Measurements from ENCODE around the gene TGFBRAP1.

TGFBRAP1 gene

GRCh38 chr2:105321875-105322646 lies 7.5 kb downstream of the TGFBRAP1 start:
- DNase-seq (ENCODE audit: insufficient read length, low spot score) (no peak), FAIRE-seq (peak; percentile 23)

GRCh38 chr2:105320651-105321215 lies 8.8 kb downstream of the TGFBRAP1 start:
- FAIRE-seq = no peak
- peak; percentile 26 for DNase-seq (ENCODE audit: insufficient read length, low spot score)

- FAIRE-seq = no peak
- DNase-seq (ENCODE audit: insufficient read length, low spot score) = no peak
These were observed 11.6 kb downstream of the TGFBRAP1 start for GRCh38 chr2:105317937-105318336.

GRCh38 chr2:105315314-105315713 lies 14.2 kb downstream of the TGFBRAP1 start:
- FAIRE-seq (no peak), DNase-seq (ENCODE audit: insufficient read length, low spot score) (no peak)

- DNase-seq (ENCODE audit: insufficient read length, low spot score) = no peak
- no peak for FAIRE-seq
These were observed 15.7 kb downstream of the TGFBRAP1 start for GRCh38 chr2:105313877-105314276.

GRCh38 chr2:105309147-105309545 lies 20.4 kb downstream of the TGFBRAP1 start:
- DNase-seq (ENCODE audit: insufficient read length, low spot score) (no peak), FAIRE-seq (no peak)

- DNase-seq (ENCODE audit: insufficient read length, low spot score) (no peak), FAIRE-seq (no peak)
These were observed 21.0 kb downstream of the TGFBRAP1 start for GRCh38 chr2:105308382-105309146.

GRCh38 chr2:105307962-105308361 lies 21.6 kb downstream of the TGFBRAP1 start:
- no peak for FAIRE-seq
- DNase-seq (ENCODE audit: insufficient read length, low spot score) = no peak

- no peak for FAIRE-seq
- no peak for DNase-seq (ENCODE audit: insufficient read length, low spot score)
These were observed 22.0 kb downstream of the TGFBRAP1 start for GRCh38 chr2:105307550-105307949.

GRCh38 chr2:105307146-105307545 lies 22.4 kb downstream of the TGFBRAP1 start:
- no peak for DNase-seq (ENCODE audit: insufficient read length, low spot score)
- no peak for FAIRE-seq

GRCh38 chr2:105301646-105302045 lies 27.9 kb downstream of the TGFBRAP1 start:
- FAIRE-seq (no peak), DNase-seq (ENCODE audit: insufficient read length, low spot score) (no peak)

GRCh38 chr2:105299290-105299689 lies 30.2 kb downstream of the TGFBRAP1 start:
- FAIRE-seq (no peak), DNase-seq (ENCODE audit: insufficient read length, low spot score) (no peak)

GRCh38 chr2:105298017-105298416 lies 31.5 kb downstream of the TGFBRAP1 start:
- DNase-seq (ENCODE audit: insufficient read length, low spot score) (no peak), FAIRE-seq (no peak)

GRCh38 chr2:105297216-105297615 lies 32.3 kb downstream of the TGFBRAP1 start:
- no peak for FAIRE-seq
- no peak for DNase-seq (ENCODE audit: insufficient read length, low spot score)

GRCh38 chr2:105296017-105296611 lies 33.4 kb downstream of the TGFBRAP1 start:
- DNase-seq (ENCODE audit: insufficient read length, low spot score) (no peak), FAIRE-seq (no peak)

GRCh38 chr2:105294844-105295481 lies 34.6 kb downstream of the TGFBRAP1 start:
- DNase-seq (ENCODE audit: insufficient read length, low spot score) = peak; percentile 71
- FAIRE-seq = peak; percentile 9

GRCh38 chr2:105294046-105294445 lies 35.5 kb downstream of the TGFBRAP1 start:
- no peak for FAIRE-seq
- DNase-seq (ENCODE audit: insufficient read length, low spot score) = no peak

- FAIRE-seq (no peak), DNase-seq (ENCODE audit: insufficient read length, low spot score) (no peak)
These were observed 37.6 kb downstream of the TGFBRAP1 start for GRCh38 chr2:105291981-105292380.

GRCh38 chr2:105290981-105291660 lies 38.4 kb downstream of the TGFBRAP1 start:
- no peak for FAIRE-seq
- DNase-seq (ENCODE audit: insufficient read length, low spot score) = no peak

GRCh38 chr2:105288133-105288532 lies 41.4 kb downstream of the TGFBRAP1 start:
- DNase-seq (ENCODE audit: insufficient read length, low spot score) (no peak), FAIRE-seq (no peak)
